Transverse colon (tissue), 3 donors: ENCODE results near the gene ZNF326.

Experiments used
- POLR2A ChIP-seq: fragments of 450-650 bp; IDR thresholded peaks from one replicate; pipeline ENCODE4 v1.6.1; 2016; ENCODE audit warnings: antibody characterized with exemption, mild to moderate bottlenecking, moderate library complexity
- TF ChIP-seq, protein P1 (sequence below), 5 experiments: fragments of 200-600 bp in 3 of 5; fragments of 450-650 bp in 2 of 5; sonication (generic) in 3 of 5; IDR thresholded peaks; 1 replicate in 2 of 5; 2 replicates in 3 of 5; pipeline ENCODE4 v1.5.1; 2016 to 2017; ENCODE audit warnings: antibody characterized with exemption in 5 of 5, inconsistent platforms in 3 of 5, mild to moderate bottlenecking in 2 of 5, moderate library complexity in 1 of 5

DNA sequence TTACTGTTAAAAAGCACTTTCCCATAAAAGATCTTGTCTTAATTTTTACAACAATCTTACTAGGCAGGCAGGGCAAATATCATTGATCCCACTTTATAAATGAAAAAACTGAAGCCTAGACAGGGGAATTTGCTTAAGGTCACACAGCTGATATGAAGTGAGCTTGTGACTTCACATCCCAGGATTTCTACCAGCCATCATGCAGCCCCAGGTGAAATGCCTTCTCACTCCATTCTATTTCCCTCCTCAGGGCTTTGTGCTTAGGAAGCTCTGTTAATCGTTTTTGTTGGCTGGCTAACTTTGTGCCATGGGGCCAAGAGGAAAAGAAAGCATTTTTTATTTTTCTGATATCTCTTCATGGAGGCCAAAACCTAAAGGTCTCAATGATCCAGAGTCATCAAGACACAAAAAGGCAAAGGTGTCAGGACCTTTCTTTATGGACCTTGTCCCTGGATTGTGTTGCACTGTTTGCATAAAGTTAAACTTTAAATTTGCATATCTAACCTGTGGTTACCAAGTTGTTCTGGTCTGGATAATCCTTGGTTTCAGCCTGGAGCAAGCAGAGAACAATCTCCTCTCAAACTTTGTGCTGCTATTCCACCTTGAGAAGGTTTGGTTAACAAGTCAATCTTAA is 44.8 kb upstream of the ZNF326 start:
- no peak for TF ChIP-seq POLR2A
- TF ChIP-seq, protein P1, sequence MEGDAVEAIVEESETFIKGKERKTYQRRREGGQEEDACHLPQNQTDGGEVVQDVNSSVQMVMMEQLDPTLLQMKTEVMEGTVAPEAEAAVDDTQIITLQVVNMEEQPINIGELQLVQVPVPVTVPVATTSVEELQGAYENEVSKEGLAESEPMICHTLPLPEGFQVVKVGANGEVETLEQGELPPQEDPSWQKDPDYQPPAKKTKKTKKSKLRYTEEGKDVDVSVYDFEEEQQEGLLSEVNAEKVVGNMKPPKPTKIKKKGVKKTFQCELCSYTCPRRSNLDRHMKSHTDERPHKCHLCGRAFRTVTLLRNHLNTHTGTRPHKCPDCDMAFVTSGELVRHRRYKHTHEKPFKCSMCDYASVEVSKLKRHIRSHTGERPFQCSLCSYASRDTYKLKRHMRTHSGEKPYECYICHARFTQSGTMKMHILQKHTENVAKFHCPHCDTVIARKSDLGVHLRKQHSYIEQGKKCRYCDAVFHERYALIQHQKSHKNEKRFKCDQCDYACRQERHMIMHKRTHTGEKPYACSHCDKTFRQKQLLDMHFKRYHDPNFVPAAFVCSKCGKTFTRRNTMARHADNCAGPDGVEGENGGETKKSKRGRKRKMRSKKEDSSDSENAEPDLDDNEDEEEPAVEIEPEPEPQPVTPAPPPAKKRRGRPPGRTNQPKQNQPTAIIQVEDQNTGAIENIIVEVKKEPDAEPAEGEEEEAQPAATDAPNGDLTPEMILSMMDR (IDR thresholded peaks at IDR 0.05): no peak
